ENCODE data around the gene DAZAP1. TPM values are rescaled to one million over a fixed set of nuclear protein-coding genes. Genes with fewer than 3 reads are reported as not detected.

DAZAP1 gene
- total RNA-seq, 1 donor from 2014 or later, result 98.7 TPM

DNA sequence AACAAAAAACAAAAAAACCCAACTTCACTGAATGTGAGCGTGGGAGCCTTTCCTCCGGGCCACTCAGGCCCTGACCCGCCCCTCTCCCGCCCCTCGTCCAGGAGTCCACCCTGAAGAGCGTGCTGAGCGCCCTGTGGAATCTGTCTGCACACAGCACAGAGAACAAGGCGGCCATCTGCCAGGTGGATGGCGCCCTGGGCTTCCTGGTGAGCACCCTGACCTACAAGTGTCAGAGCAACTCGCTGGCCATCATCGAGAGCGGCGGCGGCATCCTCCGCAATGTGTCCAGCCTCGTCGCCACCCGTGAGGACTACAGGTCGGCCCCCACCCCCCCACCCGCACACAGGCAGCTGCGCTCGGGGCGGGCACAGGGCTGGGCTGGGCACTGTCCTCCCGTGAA, 54.5 kb downstream of the DAZAP1 start:
- intact Hi-C loops (cut with DNase I), result no loop called here

DNA sequence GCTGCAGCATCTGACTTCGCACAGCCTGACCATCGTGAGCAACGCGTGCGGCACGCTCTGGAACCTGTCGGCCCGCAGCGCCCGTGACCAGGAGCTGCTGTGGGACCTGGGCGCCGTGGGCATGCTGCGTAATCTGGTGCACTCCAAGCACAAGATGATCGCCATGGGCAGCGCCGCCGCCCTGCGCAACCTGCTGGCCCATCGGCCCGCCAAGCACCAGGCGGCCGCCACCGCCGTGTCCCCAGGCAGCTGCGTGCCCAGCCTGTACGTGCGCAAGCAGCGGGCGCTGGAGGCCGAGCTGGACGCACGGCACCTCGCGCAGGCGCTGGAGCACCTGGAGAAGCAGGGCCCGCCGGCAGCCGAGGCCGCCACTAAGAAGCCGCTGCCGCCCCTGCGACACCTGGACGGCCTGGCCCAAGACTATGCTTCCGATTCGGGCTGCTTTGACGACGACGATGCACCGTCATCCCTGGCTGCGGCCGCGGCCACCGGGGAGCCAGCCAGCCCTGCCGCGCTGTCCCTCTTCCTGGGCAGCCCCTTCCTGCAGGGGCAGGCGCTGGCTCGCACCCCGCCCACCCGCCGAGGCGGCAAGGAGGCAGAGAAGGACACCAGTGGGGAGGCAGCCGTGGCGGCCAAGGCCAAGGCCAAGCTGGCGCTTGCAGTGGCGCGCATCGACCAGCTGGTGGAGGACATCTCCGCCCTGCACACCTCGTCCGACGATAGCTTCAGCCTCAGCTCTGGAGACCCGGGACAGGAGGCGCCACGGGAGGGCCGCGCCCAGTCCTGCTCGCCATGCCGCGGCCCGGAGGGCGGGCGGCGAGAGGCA, 58.0 kb downstream of the DAZAP1 start:
- DNase-seq (no peak), ATAC-seq (peak; percentile 62)
- intact Hi-C loops (cut with DNase I), result no loop called here
- no peak overlapping the region for H3K4me3 ChIP-seq
- no peak overlapping the region for H3K27ac ChIP-seq
- H3K4me1 ChIP-seq, result peaks cover 25% of the 10 kb centered on the region
- no peaks in the 10 kb centered on the region for H3K9me3 ChIP-seq
- no peaks in the 10 kb centered on the region for H3K36me3 ChIP-seq
- H3K27me3 ChIP-seq, result peaks cover 49% of the 10 kb centered on the region
- peak; percentile 48 for TF ChIP-seq CTCF (IDR thresholded peaks at IDR 0.05)

More for the DNA sequence above, 54.5 kb downstream of the DAZAP1 start:
- Histone ChIP-seq H3K4me1 (no peaks in the 10 kb centered on the region), H3K27me3 (peaks cover 36% of the 10 kb centered on the region), H3K36me3 (no peaks in the 10 kb centered on the region), H3K9me3 (no peaks in the 10 kb centered on the region), H3K27ac (no peak overlapping the region), H3K4me3 (no peak overlapping the region)
- DNase-seq (no peak), ATAC-seq (no peak)
- no peak for TF ChIP-seq CTCF (IDR thresholded peaks at IDR 0.05)

GRCh38 chr19:1466018-1466460, 58.7 kb downstream of the DAZAP1 start:
- DNase-seq, result no peak
- H3K27me3 ChIP-seq, result peaks cover 56% of the 10 kb centered on the region
- H3K9me3 ChIP-seq, result no peaks in the 10 kb centered on the region
- no peaks in the 10 kb centered on the region for H3K36me3 ChIP-seq
- no peak overlapping the region for H3K27ac ChIP-seq
- TF ChIP-seq CTCF (IDR thresholded peaks at IDR 0.05), result no peak
- no peak overlapping the region for H3K4me3 ChIP-seq
- peaks cover 32% of the 10 kb centered on the region for H3K4me1 ChIP-seq
- intact Hi-C loops (cut with DNase I), result no loop called here
- ATAC-seq, result no peak

DNA sequence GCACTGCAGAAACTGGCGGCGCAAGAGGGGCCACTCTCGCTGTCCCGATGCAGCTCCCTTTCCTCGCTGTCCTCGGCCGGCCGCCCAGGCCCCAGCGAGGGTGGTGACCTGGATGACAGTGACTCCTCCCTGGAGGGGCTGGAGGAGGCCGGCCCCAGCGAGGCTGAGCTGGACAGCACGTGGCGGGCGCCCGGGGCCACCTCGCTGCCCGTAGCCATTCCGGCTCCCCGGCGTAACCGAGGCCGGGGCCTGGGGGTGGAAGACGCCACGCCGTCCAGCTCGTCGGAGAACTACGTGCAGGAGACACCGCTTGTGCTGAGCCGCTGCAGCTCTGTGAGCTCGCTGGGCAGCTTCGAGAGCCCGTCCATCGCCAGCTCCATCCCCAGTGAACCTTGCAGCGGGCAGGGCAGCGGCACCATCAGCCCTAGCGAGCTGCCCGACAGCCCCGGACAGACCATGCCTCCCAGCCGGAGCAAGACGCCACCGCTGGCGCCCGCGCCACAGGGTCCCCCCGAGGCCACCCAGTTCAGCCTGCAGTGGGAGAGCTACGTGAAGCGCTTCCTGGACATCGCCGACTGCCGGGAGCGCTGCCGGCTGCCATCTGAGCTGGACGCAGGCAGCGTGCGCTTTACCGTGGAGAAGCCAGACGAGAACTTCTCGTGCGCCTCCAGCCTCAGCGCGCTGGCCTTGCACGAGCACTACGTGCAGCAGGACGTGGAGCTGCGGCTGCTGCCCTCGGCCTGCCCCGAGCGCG, 59.3 kb downstream of the DAZAP1 start:
- no peak for ATAC-seq
- Histone ChIP-seq H3K4me1 (peaks cover 36% of the 10 kb centered on the region), H3K4me3 (no peak overlapping the region), H3K27ac (no peak overlapping the region), H3K36me3 (no peaks in the 10 kb centered on the region), H3K9me3 (no peaks in the 10 kb centered on the region), H3K27me3 (peaks cover 62% of the 10 kb centered on the region)
- no peak for DNase-seq
- TF ChIP-seq CTCF (IDR thresholded peaks at IDR 0.05), result no peak
- intact Hi-C loops (cut with DNase I), result no loop called here

- Histone ChIP-seq H3K9me3 (no peaks in the 10 kb centered on the region), H3K4me1 (peaks cover 36% of the 10 kb centered on the region), H3K27ac (no peak overlapping the region), H3K27me3 (peaks cover 67% of the 10 kb centered on the region), H3K4me3 (no peak overlapping the region), H3K36me3 (no peaks in the 10 kb centered on the region)
- ATAC-seq (no peak), DNase-seq (no peak)
- TF ChIP-seq CTCF (IDR thresholded peaks at IDR 0.05), result no peak
- intact Hi-C loops (cut with DNase I), result no loop called here
Measured at GRCh38 chr19:1467215-1467489, 59.8 kb downstream of the DAZAP1 start.

All from upper lobe of right lung (tissue), 1 donor.